ENCODE measurements around the gene FCF1.

The FCF1 gene

GRCh38 chr14:74711651-74712050, 1.3 kb upstream of the FCF1 start:
- Histone ChIP-seq H3K4ac (ENCODE audit: low read depth, low read length) (no peak overlapping the region), H3K4me1 (ENCODE audit: control insufficient read depth, low read depth, low read length) (peaks cover 1% of the 10 kb centered on the region)
- WGBS (ENCODE audit: extremely low coverage, insufficient coverage, low lambda C conversion rate): no CpG with 5 or more reads among the region's 5 CpGs

GRCh38 chr14:74713395-74713735, 421 bp downstream of the FCF1 start:
- Histone ChIP-seq H2BK120ac (ENCODE audit: low read depth, low read length) (no peak overlapping the region), H2BK15ac (replicated peaks; ENCODE audit: low read depth) (no peak overlapping the region), H3K4me3 (ENCODE audit: low read length) (peak overlapping the region; percentile 100), H4K8ac (ENCODE audit: low read depth, low read length) (peak overlapping the region; percentile 98), H3K23ac (ENCODE audit: low read length) (no peak overlapping the region), H4K5ac (ENCODE audit: low read length) (peak overlapping the region; percentile 91), H3K4me2 (ENCODE audit: low read length) (peak overlapping the region; percentile 53), H2BK5ac (ENCODE audit: low read length) (no peak overlapping the region), H3K36me3 (ENCODE audit: control insufficient read depth, insufficient read depth, low read length) (no peaks in the 10 kb centered on the region), H3K56ac (ENCODE audit: low read length) (peak overlapping the region; percentile 89), H2AK5ac (ENCODE audit: low read length) (no peak overlapping the region), H3K79me1 (ENCODE audit: low read length) (peaks cover 14% of the 10 kb centered on the region), H3K27me3 (ENCODE audit: insufficient read depth, low read length, poor library complexity) (no peaks in the 10 kb centered on the region), H3K9ac (ENCODE audit: low read length) (peak overlapping the region; percentile 82), H3K4ac (ENCODE audit: low read depth, low read length) (no peak overlapping the region), H3K18ac (ENCODE audit: low read length) (no peak overlapping the region), H3K4me1 (ENCODE audit: control insufficient read depth, low read depth, low read length) (peaks cover 1% of the 10 kb centered on the region), H3K79me2 (ENCODE audit: control insufficient read depth, insufficient read depth, low read length) (peaks cover 33% of the 10 kb centered on the region), H3K27ac (ENCODE audit: low read depth, low read length) (no peak overlapping the region)
- no CpG with 5 or more reads among the region's 6 CpGs for WGBS (ENCODE audit: extremely low coverage, insufficient coverage, low lambda C conversion rate)
- DNase-seq: no peak

More at GRCh38 chr14:74711651-74712050, 1.3 kb upstream of the FCF1 start:
- Histone ChIP-seq H3K18ac (ENCODE audit: low read length) (no peak overlapping the region), H3K27me3 (ENCODE audit: insufficient read depth, low read length, poor library complexity) (no peaks in the 10 kb centered on the region), H3K79me2 (ENCODE audit: control insufficient read depth, insufficient read depth, low read length) (peaks cover 38% of the 10 kb centered on the region), H2BK120ac (ENCODE audit: low read depth, low read length) (no peak overlapping the region), H3K36me3 (ENCODE audit: control insufficient read depth, insufficient read depth, low read length) (no peaks in the 10 kb centered on the region), H3K4me2 (ENCODE audit: low read length) (no peak overlapping the region), H3K27ac (ENCODE audit: low read depth, low read length) (no peak overlapping the region), H3K79me1 (ENCODE audit: low read length) (peaks cover 16% of the 10 kb centered on the region), H3K23ac (ENCODE audit: low read length) (no peak overlapping the region), H2BK5ac (ENCODE audit: low read length) (no peak overlapping the region), H4K5ac (ENCODE audit: low read length) (no peak overlapping the region), H3K56ac (ENCODE audit: low read length) (no peak overlapping the region), H2BK15ac (replicated peaks; ENCODE audit: low read depth) (no peak overlapping the region), H2AK5ac (ENCODE audit: low read length) (no peak overlapping the region), H3K9ac (ENCODE audit: low read length) (no peak overlapping the region), H4K8ac (ENCODE audit: low read depth, low read length) (no peak overlapping the region), H3K4me3 (ENCODE audit: low read length) (no peak overlapping the region)
- no peak for DNase-seq

- no peak overlapping the region for H3K18ac ChIP-seq (ENCODE audit: low read length)
- no peak overlapping the region for H3K56ac ChIP-seq (ENCODE audit: low read length)
- H3K27me3 ChIP-seq (ENCODE audit: insufficient read depth, low read length, poor library complexity): no peaks in the 10 kb centered on the region
- no peak overlapping the region for H3K4me3 ChIP-seq (ENCODE audit: low read length)
- H3K79me2 ChIP-seq (ENCODE audit: control insufficient read depth, insufficient read depth, low read length): no peaks in the 10 kb centered on the region
- H2BK15ac ChIP-seq (replicated peaks; ENCODE audit: low read depth): no peak overlapping the region
- H2BK5ac ChIP-seq (ENCODE audit: low read length): no peak overlapping the region
- no peak overlapping the region for H3K23ac ChIP-seq (ENCODE audit: low read length)
- H3K9ac ChIP-seq (ENCODE audit: low read length): no peak overlapping the region
- no peak overlapping the region for H2BK120ac ChIP-seq (ENCODE audit: low read depth, low read length)
- H3K4ac ChIP-seq (ENCODE audit: low read depth, low read length): no peak overlapping the region
- H3K36me3 ChIP-seq (ENCODE audit: control insufficient read depth, insufficient read depth, low read length): no peaks in the 10 kb centered on the region
- DNase-seq: no peak
- no peak overlapping the region for H2AK5ac ChIP-seq (ENCODE audit: low read length)
- no peak overlapping the region for H4K5ac ChIP-seq (ENCODE audit: low read length)
- H3K27ac ChIP-seq (ENCODE audit: low read depth, low read length): no peak overlapping the region
- H3K4me2 ChIP-seq (ENCODE audit: low read length): no peak overlapping the region
- no peaks in the 10 kb centered on the region for H3K4me1 ChIP-seq (ENCODE audit: control insufficient read depth, low read depth, low read length)
- H3K79me1 ChIP-seq (ENCODE audit: low read length): no peaks in the 10 kb centered on the region
- H4K8ac ChIP-seq (ENCODE audit: low read depth, low read length): no peak overlapping the region
These were observed 7.6 kb downstream of the FCF1 start for GRCh38 chr14:74720526-74720925.

- no peaks in the 10 kb centered on the region for H3K4me1 ChIP-seq (ENCODE audit: control insufficient read depth, low read depth, low read length)
- no peak overlapping the region for H3K4me3 ChIP-seq (ENCODE audit: low read length)
- H3K9ac ChIP-seq (ENCODE audit: low read length): no peak overlapping the region
- no CpG with 5 or more reads among the region's 3 CpGs for WGBS (ENCODE audit: extremely low coverage, insufficient coverage, low lambda C conversion rate)
- no peak overlapping the region for H3K18ac ChIP-seq (ENCODE audit: low read length)
- H3K4ac ChIP-seq (ENCODE audit: low read depth, low read length): no peak overlapping the region
- no peaks in the 10 kb centered on the region for H3K36me3 ChIP-seq (ENCODE audit: control insufficient read depth, insufficient read depth, low read length)
- no peak overlapping the region for H3K27ac ChIP-seq (ENCODE audit: low read depth, low read length)
- H2BK5ac ChIP-seq (ENCODE audit: low read length): no peak overlapping the region
- H2BK120ac ChIP-seq (ENCODE audit: low read depth, low read length): no peak overlapping the region
- no peak overlapping the region for H3K23ac ChIP-seq (ENCODE audit: low read length)
- H3K27me3 ChIP-seq (ENCODE audit: insufficient read depth, low read length, poor library complexity): no peaks in the 10 kb centered on the region
- no peak overlapping the region for H4K8ac ChIP-seq (ENCODE audit: low read depth, low read length)
- no peaks in the 10 kb centered on the region for H3K79me2 ChIP-seq (ENCODE audit: control insufficient read depth, insufficient read depth, low read length)
- no peak overlapping the region for H3K4me2 ChIP-seq (ENCODE audit: low read length)
- no peak overlapping the region for H2AK5ac ChIP-seq (ENCODE audit: low read length)
- H4K5ac ChIP-seq (ENCODE audit: low read length): no peak overlapping the region
- no peak for DNase-seq
- H3K56ac ChIP-seq (ENCODE audit: low read length): no peak overlapping the region
- H2BK15ac ChIP-seq (replicated peaks; ENCODE audit: low read depth): no peak overlapping the region
- no peaks in the 10 kb centered on the region for H3K79me1 ChIP-seq (ENCODE audit: low read length)
These were observed 10.2 kb downstream of the FCF1 start for GRCh38 chr14:74723134-74723533.

GRCh38 chr14:74732387-74732786, 19.4 kb downstream of the FCF1 start:
- Histone ChIP-seq H3K4me1 (ENCODE audit: control insufficient read depth, low read depth, low read length) (no peaks in the 10 kb centered on the region), H4K5ac (ENCODE audit: low read length) (no peak overlapping the region), H3K36me3 (ENCODE audit: control insufficient read depth, insufficient read depth, low read length) (no peaks in the 10 kb centered on the region), H3K79me1 (ENCODE audit: low read length) (no peaks in the 10 kb centered on the region), H3K27ac (ENCODE audit: low read depth, low read length) (no peak overlapping the region), H3K79me2 (ENCODE audit: control insufficient read depth, insufficient read depth, low read length) (no peaks in the 10 kb centered on the region), H2BK5ac (ENCODE audit: low read length) (no peak overlapping the region), H3K9ac (ENCODE audit: low read length) (no peak overlapping the region), H3K4me2 (ENCODE audit: low read length) (no peak overlapping the region), H2AK5ac (ENCODE audit: low read length) (no peak overlapping the region), H3K4me3 (ENCODE audit: low read length) (no peak overlapping the region), H2BK120ac (ENCODE audit: low read depth, low read length) (no peak overlapping the region), H3K23ac (ENCODE audit: low read length) (no peak overlapping the region), H3K4ac (ENCODE audit: low read depth, low read length) (no peak overlapping the region), H3K27me3 (ENCODE audit: insufficient read depth, low read length, poor library complexity) (no peaks in the 10 kb centered on the region), H4K8ac (ENCODE audit: low read depth, low read length) (no peak overlapping the region), H3K18ac (ENCODE audit: low read length) (no peak overlapping the region), H3K56ac (ENCODE audit: low read length) (no peak overlapping the region), H2BK15ac (replicated peaks; ENCODE audit: low read depth) (no peak overlapping the region)
- WGBS (ENCODE audit: extremely low coverage, insufficient coverage, low lambda C conversion rate): no CpG with 5 or more reads among the region's 2 CpGs
- DNase-seq: no peak

- Histone ChIP-seq H3K4ac (ENCODE audit: low read depth, low read length) (no peak overlapping the region), H2AK5ac (ENCODE audit: low read length) (no peak overlapping the region), H2BK120ac (ENCODE audit: low read depth, low read length) (no peak overlapping the region), H3K23ac (ENCODE audit: low read length) (no peak overlapping the region), H3K27ac (ENCODE audit: low read depth, low read length) (no peak overlapping the region), H2BK5ac (ENCODE audit: low read length) (no peak overlapping the region), H3K18ac (ENCODE audit: low read length) (no peak overlapping the region), H4K5ac (ENCODE audit: low read length) (no peak overlapping the region), H3K4me1 (ENCODE audit: control insufficient read depth, low read depth, low read length) (no peaks in the 10 kb centered on the region), H3K4me2 (ENCODE audit: low read length) (no peak overlapping the region), H3K4me3 (ENCODE audit: low read length) (no peak overlapping the region), H4K8ac (ENCODE audit: low read depth, low read length) (no peak overlapping the region), H3K56ac (ENCODE audit: low read length) (no peak overlapping the region), H2BK15ac (replicated peaks; ENCODE audit: low read depth) (no peak overlapping the region), H3K79me1 (ENCODE audit: low read length) (no peaks in the 10 kb centered on the region), H3K9ac (ENCODE audit: low read length) (no peak overlapping the region), H3K36me3 (ENCODE audit: control insufficient read depth, insufficient read depth, low read length) (no peaks in the 10 kb centered on the region), H3K27me3 (ENCODE audit: insufficient read depth, low read length, poor library complexity) (no peaks in the 10 kb centered on the region), H3K79me2 (ENCODE audit: control insufficient read depth, insufficient read depth, low read length) (no peaks in the 10 kb centered on the region)
- WGBS (ENCODE audit: extremely low coverage, insufficient coverage, low lambda C conversion rate): no CpG with 5 or more reads among the region's 3 CpGs
- no peak for DNase-seq
These were observed 20.3 kb downstream of the FCF1 start for GRCh38 chr14:74733221-74733620.
